Endothelial cell (in vitro differentiated cells): ENCODE data around the gene ZNF732. TPM values are rescaled to one million over a fixed set of nuclear protein-coding genes. Genes with fewer than 3 reads are reported as not detected.

Experiments used
- DNase-seq: peaks from one replicate; pipeline ENCODE4 v3.0.0; 2021; ENCODE audit warnings: low spot score
- H3K27ac Mint-ChIP-seq: one replicate; pipeline ENCODE4 v1.8.0; 2021; ENCODE audit warnings: mixed read lengths, inconsistent platforms; ENCODE audit not compliant: unreplicated experiment
- H3K27me3 Mint-ChIP-seq: one replicate; pipeline ENCODE4 v1.8.0; 2021; ENCODE audit warnings: mild to moderate bottlenecking, moderate library complexity, mixed read lengths, inconsistent platforms; ENCODE audit not compliant: unreplicated experiment
- H3K36me3 Mint-ChIP-seq: one replicate; pipeline ENCODE4 v1.8.0; 2021; ENCODE audit warnings: mild to moderate bottlenecking, low read depth, mixed read lengths, inconsistent platforms; ENCODE audit not compliant: unreplicated experiment
- H3K4me1 Mint-ChIP-seq: one replicate; pipeline ENCODE4 v1.8.0; 2021; ENCODE audit warnings: mild to moderate bottlenecking, mixed read lengths, inconsistent platforms; ENCODE audit not compliant: unreplicated experiment
- H3K4me3 Mint-ChIP-seq: one replicate; pipeline ENCODE4 v1.8.0; 2021; ENCODE audit warnings: mild to moderate bottlenecking, mixed read lengths, inconsistent platforms; ENCODE audit not compliant: unreplicated experiment
- H3K9me3 Mint-ChIP-seq: one replicate; pipeline ENCODE4 v1.8.0; 2021; ENCODE audit warnings: mixed read lengths, inconsistent platforms; ENCODE audit not compliant: unreplicated experiment
- total RNA-seq: library from RNA; stranded (reverse); fragmentation: NEBNext Ultra II Directional; extraction: Animal tissue kit (Norgen Biotek cat#: 25700); gene quantifications from one replicate; pipeline ENCODE4 v1.2.1, GENCODE V29; 2021; ENCODE audit not compliant: unreplicated experiment
- TF ChIP-seq, protein P1 (sequence below): fragments of 200-600 bp; sonication (generic); IDR thresholded peaks from one replicate; pipeline ENCODE4 v1.5.0; 2021; ENCODE audit warnings: antibody characterized with exemption; ENCODE audit not compliant: unreplicated experiment

The ZNF732 gene
- total RNA-seq, 1 donor from 2014 or later: 2.4 TPM

DNA sequence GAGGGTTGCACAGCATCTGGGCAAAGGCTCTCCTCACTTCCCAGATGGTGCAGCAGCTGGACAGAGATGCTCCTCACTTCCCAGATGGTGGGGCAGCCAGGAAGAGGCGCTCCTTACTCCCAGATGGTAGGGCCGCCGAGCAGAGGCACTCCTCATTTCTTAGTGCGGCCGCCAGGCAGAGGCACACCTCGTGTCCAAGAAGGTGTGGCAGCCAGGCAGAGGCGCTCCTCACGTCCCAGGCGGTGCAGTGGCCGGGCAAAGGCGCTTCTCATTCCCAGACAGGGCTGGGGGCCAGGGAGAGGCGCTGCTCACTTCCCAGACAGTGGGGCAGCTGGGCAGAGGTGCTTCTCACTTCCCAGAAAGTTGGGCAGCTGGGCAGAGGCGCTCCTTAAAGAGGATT is 48.8 kb downstream of the ZNF732 start:
- TF ChIP-seq, protein P1, sequence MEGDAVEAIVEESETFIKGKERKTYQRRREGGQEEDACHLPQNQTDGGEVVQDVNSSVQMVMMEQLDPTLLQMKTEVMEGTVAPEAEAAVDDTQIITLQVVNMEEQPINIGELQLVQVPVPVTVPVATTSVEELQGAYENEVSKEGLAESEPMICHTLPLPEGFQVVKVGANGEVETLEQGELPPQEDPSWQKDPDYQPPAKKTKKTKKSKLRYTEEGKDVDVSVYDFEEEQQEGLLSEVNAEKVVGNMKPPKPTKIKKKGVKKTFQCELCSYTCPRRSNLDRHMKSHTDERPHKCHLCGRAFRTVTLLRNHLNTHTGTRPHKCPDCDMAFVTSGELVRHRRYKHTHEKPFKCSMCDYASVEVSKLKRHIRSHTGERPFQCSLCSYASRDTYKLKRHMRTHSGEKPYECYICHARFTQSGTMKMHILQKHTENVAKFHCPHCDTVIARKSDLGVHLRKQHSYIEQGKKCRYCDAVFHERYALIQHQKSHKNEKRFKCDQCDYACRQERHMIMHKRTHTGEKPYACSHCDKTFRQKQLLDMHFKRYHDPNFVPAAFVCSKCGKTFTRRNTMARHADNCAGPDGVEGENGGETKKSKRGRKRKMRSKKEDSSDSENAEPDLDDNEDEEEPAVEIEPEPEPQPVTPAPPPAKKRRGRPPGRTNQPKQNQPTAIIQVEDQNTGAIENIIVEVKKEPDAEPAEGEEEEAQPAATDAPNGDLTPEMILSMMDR: no peak
- no peaks in the 10 kb centered on the region for H3K4me1 Mint-ChIP-seq
- peaks cover 65% of the 10 kb centered on the region for H3K36me3 Mint-ChIP-seq
- H3K4me3 Mint-ChIP-seq: no peak overlapping the region
- H3K9me3 Mint-ChIP-seq: peaks cover 48% of the 10 kb centered on the region
- H3K27me3 Mint-ChIP-seq: peaks cover 6% of the 10 kb centered on the region
- H3K27ac Mint-ChIP-seq: no peak overlapping the region
- no peak for DNase-seq

DNA sequence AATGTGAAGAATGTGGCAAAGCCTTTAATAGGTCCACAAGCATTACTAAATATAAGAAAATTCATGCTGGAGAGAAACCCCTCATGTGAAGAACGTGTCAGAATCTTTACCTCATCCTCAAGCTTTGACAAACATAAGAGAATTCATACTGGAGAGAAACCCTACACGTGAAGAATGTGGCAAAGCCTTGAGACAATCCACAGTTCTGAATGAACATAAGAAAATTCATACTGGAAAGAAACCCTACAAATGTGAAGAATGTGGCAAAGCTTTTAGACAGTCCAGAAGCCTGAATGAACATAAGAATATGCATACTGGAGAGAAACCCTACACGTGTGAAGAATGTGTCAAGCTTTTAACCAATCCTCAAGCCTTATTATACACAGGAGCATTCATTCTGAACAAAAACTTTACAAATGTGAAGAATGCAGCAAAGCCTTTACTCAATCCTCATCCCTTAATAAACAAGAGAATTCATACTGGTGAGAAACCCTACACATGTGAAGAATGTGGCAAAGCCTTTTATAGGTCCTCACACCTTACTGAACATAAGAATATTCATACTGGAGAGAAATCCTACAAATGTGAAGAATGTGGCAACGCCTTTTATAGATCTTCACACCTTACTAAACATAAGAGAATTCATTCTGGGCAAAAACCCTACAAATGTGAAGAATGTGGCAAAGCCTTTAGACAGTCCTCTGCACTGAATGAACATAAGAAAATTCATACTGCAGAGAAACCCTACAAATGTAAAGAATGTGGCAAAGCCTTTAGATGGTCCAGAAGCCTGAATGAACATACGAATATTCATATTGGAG is 51.1 kb downstream of the ZNF732 start:
- Mint-ChIP-seq H3K36me3 (peaks cover 59% of the 10 kb centered on the region), H3K4me3 (peak overlapping the region; percentile 73), H3K4me1 (no peaks in the 10 kb centered on the region), H3K27ac (no peak overlapping the region), H3K9me3 (peaks cover 36% of the 10 kb centered on the region), H3K27me3 (peaks cover 4% of the 10 kb centered on the region)
- no peak for DNase-seq
- TF ChIP-seq, protein P1: no peak

DNA sequence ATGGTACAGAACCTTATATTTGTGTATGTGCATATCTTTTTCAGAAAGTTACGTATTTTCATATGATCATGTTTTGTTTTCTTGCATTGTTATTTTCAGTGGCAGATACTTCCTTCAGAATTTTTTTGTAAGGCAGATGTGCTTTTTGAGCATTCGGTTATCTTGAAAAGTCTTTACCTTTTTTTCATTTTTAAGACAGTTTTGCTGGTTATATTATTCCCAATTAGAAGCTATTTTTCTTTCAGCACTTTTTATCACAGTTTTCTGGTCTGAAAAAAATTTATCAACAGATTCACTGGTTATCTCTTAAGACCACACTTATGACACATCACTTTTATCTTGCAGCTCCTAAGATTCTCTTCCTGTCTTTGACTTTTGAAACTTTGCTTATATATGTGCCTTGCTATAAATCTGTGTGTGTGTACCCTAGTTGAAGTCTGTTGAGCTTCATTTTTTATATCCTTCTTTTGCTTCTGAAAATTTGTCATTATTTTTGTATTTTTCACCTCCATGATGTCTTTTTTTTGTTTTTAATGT is 53.1 kb downstream of the ZNF732 start:
- DNase-seq: no peak
- Mint-ChIP-seq H3K9me3 (peaks cover 33% of the 10 kb centered on the region), H3K36me3 (peaks cover 65% of the 10 kb centered on the region), H3K4me3 (no peak overlapping the region), H3K27ac (no peak overlapping the region), H3K27me3 (peaks cover 5% of the 10 kb centered on the region), H3K4me1 (no peaks in the 10 kb centered on the region)
- TF ChIP-seq, protein P1: no peak

DNA sequence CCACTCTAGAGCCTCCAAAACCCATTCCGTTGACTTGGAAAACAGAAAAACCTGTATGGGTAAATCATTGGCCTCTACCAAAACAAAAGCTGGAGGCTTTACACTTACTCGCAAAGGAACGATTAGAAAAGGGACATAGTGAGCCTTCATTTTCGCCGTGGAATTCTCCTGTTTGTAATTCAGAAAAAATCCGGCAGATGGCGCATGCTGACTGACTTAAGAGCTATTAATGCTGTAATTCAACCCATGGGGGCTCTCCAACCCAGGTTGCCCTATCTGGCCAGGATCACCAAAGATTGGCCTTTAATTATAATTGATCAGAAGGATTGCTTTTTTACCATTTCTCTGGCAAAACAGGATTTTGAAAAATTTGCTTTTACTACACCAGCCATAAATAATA is 60.8 kb downstream of the ZNF732 start:
- no peak for DNase-seq
- TF ChIP-seq, protein P1: peak; percentile 53
- H3K27me3 Mint-ChIP-seq: peaks cover 4% of the 10 kb centered on the region
- no peak overlapping the region for H3K27ac Mint-ChIP-seq
- no peak overlapping the region for H3K4me3 Mint-ChIP-seq
- H3K4me1 Mint-ChIP-seq: no peaks in the 10 kb centered on the region
- H3K9me3 Mint-ChIP-seq: peaks cover 26% of the 10 kb centered on the region
- peaks cover 66% of the 10 kb centered on the region for H3K36me3 Mint-ChIP-seq

DNA sequence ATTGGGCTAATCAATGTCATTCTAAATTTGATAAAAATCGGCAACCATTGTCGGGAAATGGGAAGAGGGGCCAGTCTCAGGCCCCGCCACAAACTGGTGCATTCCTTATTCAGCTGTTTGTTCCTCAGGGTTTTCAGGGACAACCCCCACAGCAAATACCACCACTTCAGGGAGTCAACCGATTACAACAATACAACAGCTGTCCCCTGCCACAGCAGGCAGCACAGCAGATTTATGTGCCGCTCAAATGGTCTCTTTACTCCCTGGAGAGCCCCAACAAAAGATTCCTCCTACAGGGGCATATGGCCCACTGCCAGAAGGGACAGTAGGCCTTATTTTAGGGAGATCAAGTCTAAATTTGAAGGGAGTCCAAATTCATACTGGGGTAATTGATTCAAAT is 61.8 kb downstream of the ZNF732 start:
- Mint-ChIP-seq H3K4me1 (no peaks in the 10 kb centered on the region), H3K27ac (no peak overlapping the region), H3K36me3 (peaks cover 68% of the 10 kb centered on the region), H3K9me3 (peaks cover 27% of the 10 kb centered on the region), H3K27me3 (peaks cover 4% of the 10 kb centered on the region), H3K4me3 (no peak overlapping the region)
- TF ChIP-seq, protein P1: no peak
- DNase-seq: no peak
